ENCODE measurements around the gene SYT4.

DNA sequence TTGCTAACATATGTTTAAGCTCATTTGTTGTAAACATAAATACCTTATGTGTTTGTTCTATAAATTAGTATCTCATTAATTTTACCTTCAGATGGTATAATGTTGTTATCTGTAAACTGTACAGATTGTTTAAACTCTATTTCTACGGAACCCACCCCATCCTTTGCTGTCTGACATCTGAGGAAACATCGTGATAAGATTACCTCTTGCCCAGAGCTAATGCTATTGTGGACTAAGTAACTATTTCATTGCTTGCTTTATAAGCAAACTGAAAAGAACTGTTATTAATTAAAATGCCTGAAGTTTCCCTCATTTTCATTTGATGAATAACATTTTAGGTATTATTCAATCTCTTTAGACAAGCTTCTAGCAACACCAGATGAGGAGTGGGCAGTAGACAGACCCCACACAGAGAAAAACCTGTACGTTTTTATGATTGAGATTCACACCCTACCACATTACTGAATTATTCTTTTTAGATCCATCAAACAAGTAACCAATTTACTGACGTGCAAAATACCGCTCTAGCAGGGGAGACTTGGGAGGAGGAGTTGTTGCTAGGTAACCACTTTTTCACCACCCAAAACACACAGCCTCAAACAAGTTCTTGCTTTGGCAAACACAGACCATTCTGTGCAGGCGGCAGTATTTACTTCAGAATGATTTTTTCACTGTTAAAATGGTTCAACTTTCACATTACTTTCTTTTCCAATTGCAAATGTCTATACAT, 1.9 kb upstream of the SYT4 start:
- TF ChIP-seq NR2F2 (IDR thresholded peaks at IDR 0.05) (no peak), GABPA (IDR thresholded peaks at IDR 0.05 in 1 of 2, conservative IDR thresholded peaks at IDR 0.05 in 1 of 2) (no peak), EGR1 (IDR thresholded peaks at IDR 0.05; ENCODE audit: low read depth in 2 of 2) (no peak), TAF1 (conservative IDR thresholded peaks at IDR 0.05) (no peak), CTCF (IDR thresholded peaks at IDR 0.05; ENCODE audit: low read depth, low read length, missing input control) (no peak), MAX (IDR thresholded peaks at IDR 0.05) (no peak), YY1 (IDR thresholded peaks at IDR 0.05) (no peak), SP1 (IDR thresholded peaks at IDR 0.05) (no peak), JUND (IDR thresholded peaks at IDR 0.05) (no peak), ATF3 (IDR thresholded peaks at IDR 0.05) (no peak), FOXA1 (IDR thresholded peaks at IDR 0.05) (no peak)
- TF ChIP-seq, protein P1, sequence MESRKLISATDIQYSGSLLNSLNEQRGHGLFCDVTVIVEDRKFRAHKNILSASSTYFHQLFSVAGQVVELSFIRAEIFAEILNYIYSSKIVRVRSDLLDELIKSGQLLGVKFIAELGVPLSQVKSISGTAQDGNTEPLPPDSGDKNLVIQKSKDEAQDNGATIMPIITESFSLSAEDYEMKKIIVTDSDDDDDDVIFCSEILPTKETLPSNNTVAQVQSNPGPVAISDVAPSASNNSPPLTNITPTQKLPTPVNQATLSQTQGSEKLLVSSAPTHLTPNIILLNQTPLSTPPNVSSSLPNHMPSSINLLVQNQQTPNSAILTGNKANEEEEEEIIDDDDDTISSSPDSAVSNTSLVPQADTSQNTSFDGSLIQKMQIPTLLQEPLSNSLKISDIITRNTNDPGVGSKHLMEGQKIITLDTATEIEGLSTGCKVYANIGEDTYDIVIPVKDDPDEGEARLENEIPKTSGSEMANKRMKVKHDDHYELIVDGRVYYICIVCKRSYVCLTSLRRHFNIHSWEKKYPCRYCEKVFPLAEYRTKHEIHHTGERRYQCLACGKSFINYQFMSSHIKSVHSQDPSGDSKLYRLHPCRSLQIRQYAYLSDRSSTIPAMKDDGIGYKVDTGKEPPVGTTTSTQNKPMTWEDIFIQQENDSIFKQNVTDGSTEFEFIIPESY (IDR thresholded peaks at IDR 0.05) = no peak
- TF ChIP-seq, protein P2, sequence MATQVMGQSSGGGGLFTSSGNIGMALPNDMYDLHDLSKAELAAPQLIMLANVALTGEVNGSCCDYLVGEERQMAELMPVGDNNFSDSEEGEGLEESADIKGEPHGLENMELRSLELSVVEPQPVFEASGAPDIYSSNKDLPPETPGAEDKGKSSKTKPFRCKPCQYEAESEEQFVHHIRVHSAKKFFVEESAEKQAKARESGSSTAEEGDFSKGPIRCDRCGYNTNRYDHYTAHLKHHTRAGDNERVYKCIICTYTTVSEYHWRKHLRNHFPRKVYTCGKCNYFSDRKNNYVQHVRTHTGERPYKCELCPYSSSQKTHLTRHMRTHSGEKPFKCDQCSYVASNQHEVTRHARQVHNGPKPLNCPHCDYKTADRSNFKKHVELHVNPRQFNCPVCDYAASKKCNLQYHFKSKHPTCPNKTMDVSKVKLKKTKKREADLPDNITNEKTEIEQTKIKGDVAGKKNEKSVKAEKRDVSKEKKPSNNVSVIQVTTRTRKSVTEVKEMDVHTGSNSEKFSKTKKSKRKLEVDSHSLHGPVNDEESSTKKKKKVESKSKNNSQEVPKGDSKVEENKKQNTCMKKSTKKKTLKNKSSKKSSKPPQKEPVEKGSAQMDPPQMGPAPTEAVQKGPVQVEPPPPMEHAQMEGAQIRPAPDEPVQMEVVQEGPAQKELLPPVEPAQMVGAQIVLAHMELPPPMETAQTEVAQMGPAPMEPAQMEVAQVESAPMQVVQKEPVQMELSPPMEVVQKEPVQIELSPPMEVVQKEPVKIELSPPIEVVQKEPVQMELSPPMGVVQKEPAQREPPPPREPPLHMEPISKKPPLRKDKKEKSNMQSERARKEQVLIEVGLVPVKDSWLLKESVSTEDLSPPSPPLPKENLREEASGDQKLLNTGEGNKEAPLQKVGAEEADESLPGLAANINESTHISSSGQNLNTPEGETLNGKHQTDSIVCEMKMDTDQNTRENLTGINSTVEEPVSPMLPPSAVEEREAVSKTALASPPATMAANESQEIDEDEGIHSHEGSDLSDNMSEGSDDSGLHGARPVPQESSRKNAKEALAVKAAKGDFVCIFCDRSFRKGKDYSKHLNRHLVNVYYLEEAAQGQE (IDR thresholded peaks at IDR 0.05) = no peak

All from liver (tissue), 3 donors.